ENCODE results near the gene NUTM2A.
"Not testable (repeated sequence)": the region's sequence is repeated elsewhere in the genome, so short reads cannot be mapped to it uniquely, and the experiment has no call there.

DNA sequence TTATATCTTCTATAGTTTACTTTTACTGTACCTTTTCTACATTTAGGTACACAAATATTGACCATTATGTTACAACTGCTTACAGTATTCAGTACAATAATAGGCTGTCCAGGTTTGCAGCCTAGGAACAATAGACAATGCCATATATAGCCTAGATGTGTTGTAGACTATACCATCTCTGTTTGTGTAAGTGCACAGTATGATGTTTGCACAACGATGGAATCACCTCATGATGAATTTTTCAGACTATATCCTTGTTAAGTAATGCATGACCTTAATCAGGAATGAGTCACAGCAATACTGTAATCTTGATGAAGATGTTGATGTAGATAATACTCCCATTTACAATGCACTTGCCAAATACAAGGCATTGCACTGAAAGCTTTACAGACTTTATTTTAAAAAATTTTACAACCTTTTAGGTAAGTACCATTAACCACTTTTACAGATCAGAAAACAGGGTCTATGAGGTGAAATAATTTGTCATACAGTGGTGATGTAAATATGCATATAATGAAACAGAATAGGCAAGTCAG is 23.6 kb downstream of the NUTM2A start:
- TF ChIP-seq, protein P1, sequence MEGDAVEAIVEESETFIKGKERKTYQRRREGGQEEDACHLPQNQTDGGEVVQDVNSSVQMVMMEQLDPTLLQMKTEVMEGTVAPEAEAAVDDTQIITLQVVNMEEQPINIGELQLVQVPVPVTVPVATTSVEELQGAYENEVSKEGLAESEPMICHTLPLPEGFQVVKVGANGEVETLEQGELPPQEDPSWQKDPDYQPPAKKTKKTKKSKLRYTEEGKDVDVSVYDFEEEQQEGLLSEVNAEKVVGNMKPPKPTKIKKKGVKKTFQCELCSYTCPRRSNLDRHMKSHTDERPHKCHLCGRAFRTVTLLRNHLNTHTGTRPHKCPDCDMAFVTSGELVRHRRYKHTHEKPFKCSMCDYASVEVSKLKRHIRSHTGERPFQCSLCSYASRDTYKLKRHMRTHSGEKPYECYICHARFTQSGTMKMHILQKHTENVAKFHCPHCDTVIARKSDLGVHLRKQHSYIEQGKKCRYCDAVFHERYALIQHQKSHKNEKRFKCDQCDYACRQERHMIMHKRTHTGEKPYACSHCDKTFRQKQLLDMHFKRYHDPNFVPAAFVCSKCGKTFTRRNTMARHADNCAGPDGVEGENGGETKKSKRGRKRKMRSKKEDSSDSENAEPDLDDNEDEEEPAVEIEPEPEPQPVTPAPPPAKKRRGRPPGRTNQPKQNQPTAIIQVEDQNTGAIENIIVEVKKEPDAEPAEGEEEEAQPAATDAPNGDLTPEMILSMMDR (IDR thresholded peaks at IDR 0.05), result not testable (repeated sequence)
- not testable (repeated sequence) for TF ChIP-seq EP300, POLR2AphosphoS5 (IDR thresholded peaks at IDR 0.05)
